Suprapubic skin (tissue), 4 donors: Measurements from ENCODE around the gene STK24. TPM values are rescaled to one million over a fixed set of nuclear protein-coding genes. Genes with fewer than 3 reads are reported as not detected.

Source experiments
- DNase-seq, 2 donors: peaks; one replicate each; pipeline ENCODE4 v3.0.0-alpha.2; 2019; ENCODE audit warnings: low spot score in 2 of 2
- H3K27ac ChIP-seq: fragments of 200-600 bp; sonication (generic); one replicate; pipeline ENCODE4 v1.5.1; 2019
- H3K27me3 ChIP-seq: fragments of 200-600 bp; sonication (generic); one replicate; pipeline ENCODE4 v1.5.1; 2019
- H3K36me3 ChIP-seq: fragments of 200-600 bp; sonication (generic); one replicate; pipeline ENCODE4 v1.5.1; 2019
- H3K4me1 ChIP-seq: fragments of 200-600 bp; sonication (generic); one replicate; pipeline ENCODE4 v1.5.1; 2019
- H3K4me3 ChIP-seq: fragments of 200-600 bp; sonication (generic); one replicate; pipeline ENCODE4 v1.5.1; 2019; ENCODE audit warnings: mild to moderate bottlenecking
- H3K9me3 ChIP-seq: fragments of 200-600 bp; sonication (generic); one replicate; pipeline ENCODE4 v1.5.1; 2019
- CTCF ChIP-seq, 2 donors: fragments of 200-600 bp in 1 of 2; fragments of 450-650 bp in 1 of 2; sonication (generic) in 1 of 2; IDR thresholded peaks; one replicate each; pipeline ENCODE4 v1.5.1; 2016 to 2019; ENCODE audit warnings: antibody characterized with exemption in 2 of 2, mild to moderate bottlenecking in 1 of 2, moderate library complexity in 1 of 2
- EP300 ChIP-seq: sonication (generic); formaldehyde crosslinking; IDR thresholded peaks from one replicate; pipeline ENCODE4 v1.6.1; 2017; ENCODE audit warnings: antibody characterized with exemption
- POLR2A ChIP-seq, 2 donors: fragments of 450-650 bp; IDR thresholded peaks; one replicate each; pipeline ENCODE4 v1.6.1; 2017; ENCODE audit warnings: antibody characterized with exemption in 2 of 2, mild to moderate bottlenecking in 2 of 2, moderate library complexity in 2 of 2
- POLR2AphosphoS5 ChIP-seq, 3 donors: sonication (generic); formaldehyde crosslinking; IDR thresholded peaks; one replicate each; pipeline ENCODE4 v1.6.1; 2017; ENCODE audit warnings: antibody characterized with exemption in 3 of 3
- WGBS: methylation state at CpG from one replicate; pipeline ENCODE4 v1.1.5; 2018; 5-methylcytosine and 5-hydroxymethylcytosine counted together
- total RNA-seq, 4 donors: library from RNA; depleted of rRNA; stranded (reverse); fragments of >200 nt; gene quantifications; one replicate each; pipeline ENCODE4 v1.1.0, GENCODE V29; 2016

Gene STK24
- total RNA-seq, 4 donors from 2014 or later = 132 to 200 (median 176) TPM

- Histone ChIP-seq H3K27ac (no peak overlapping the region), H3K4me3 (no peak overlapping the region), H3K9me3 (no peaks in the 10 kb centered on the region), H3K4me1 (peaks cover 85% of the 10 kb centered on the region), H3K27me3 (no peaks in the 10 kb centered on the region), H3K36me3 (peaks cover 5% of the 10 kb centered on the region)
- TF ChIP-seq CTCF (IDR thresholded peaks at IDR 0.05) (no peak), POLR2A (IDR thresholded peaks at IDR 0.05) (no peak), EP300 (no peak), POLR2AphosphoS5 (IDR thresholded peaks at IDR 0.05) (no peak)
- DNase-seq = no peak
- WGBS = 88% methylated on average over 11 of the region's 11 CpGs
Measured at GRCh38 chr13:98488736-98489135, 88.2 kb downstream of the STK24 start.

GRCh38 chr13:98487522-98487921 lies 89.4 kb downstream of the STK24 start:
- H3K27ac ChIP-seq = peak overlapping the region; percentile 77
- H3K36me3 ChIP-seq = peaks cover 5% of the 10 kb centered on the region
- 79% methylated on average over 5 of the region's 5 CpGs for WGBS

GRCh38 chr13:98487016-98487415 lies 89.9 kb downstream of the STK24 start:
- Histone ChIP-seq H3K4me1 (peaks cover 89% of the 10 kb centered on the region), H3K4me3 (no peak overlapping the region), H3K27me3 (no peaks in the 10 kb centered on the region), H3K36me3 (peaks cover 5% of the 10 kb centered on the region), H3K9me3 (no peaks in the 10 kb centered on the region), H3K27ac (peak overlapping the region; percentile 77)
- peak in 1 of 2 donors; percentile 24 for DNase-seq
- TF ChIP-seq POLR2A (IDR thresholded peaks at IDR 0.05) (no peak), POLR2AphosphoS5 (IDR thresholded peaks at IDR 0.05) (no peak), EP300 (no peak)
- WGBS = 69% methylated on average over 5 of the region's 5 CpGs

More at GRCh38 chr13:98487522-98487921, 89.4 kb downstream of the STK24 start:
- TF ChIP-seq CTCF (IDR thresholded peaks at IDR 0.05) = no peak
- TF ChIP-seq EP300 = no peak
- TF ChIP-seq POLR2AphosphoS5 (IDR thresholded peaks at IDR 0.05) = no peak
- no peak for TF ChIP-seq POLR2A (IDR thresholded peaks at IDR 0.05)
- H3K9me3 ChIP-seq = no peaks in the 10 kb centered on the region
- H3K4me1 ChIP-seq = peaks cover 86% of the 10 kb centered on the region
- no peak for DNase-seq
- H3K4me3 ChIP-seq = no peak overlapping the region
- no peaks in the 10 kb centered on the region for H3K27me3 ChIP-seq

- 86% methylated on average over 8 of the region's 8 CpGs for WGBS
- DNase-seq = peak in 1 of 2 donors; percentile 40
- Histone ChIP-seq H3K9me3 (no peaks in the 10 kb centered on the region), H3K36me3 (peaks cover 6% of the 10 kb centered on the region), H3K27me3 (no peaks in the 10 kb centered on the region), H3K4me3 (no peak overlapping the region), H3K27ac (peak overlapping the region; percentile 88), H3K4me1 (peaks cover 95% of the 10 kb centered on the region)
- TF ChIP-seq POLR2AphosphoS5 (IDR thresholded peaks at IDR 0.05) (no peak), CTCF (IDR thresholded peaks at IDR 0.05) (no peak), POLR2A (IDR thresholded peaks at IDR 0.05) (no peak), EP300 (no peak)
Measured at GRCh38 chr13:98486412-98486811, 90.5 kb downstream of the STK24 start.

- H3K9me3 ChIP-seq = no peaks in the 10 kb centered on the region
- peaks cover 8% of the 10 kb centered on the region for H3K36me3 ChIP-seq
- 80% methylated on average over 10 of the region's 11 CpGs for WGBS
- no peaks in the 10 kb centered on the region for H3K27me3 ChIP-seq
- H3K27ac ChIP-seq = peak overlapping the region; percentile 88
- no peak overlapping the region for H3K4me3 ChIP-seq
- DNase-seq = peak in 1 of 2 donors; percentile 58
- peaks cover 91% of the 10 kb centered on the region for H3K4me1 ChIP-seq
- TF ChIP-seq POLR2AphosphoS5 (IDR thresholded peaks at IDR 0.05) (no peak), CTCF (IDR thresholded peaks at IDR 0.05) (no peak), EP300 (no peak)
Measured at GRCh38 chr13:98485561-98485960, 91.3 kb downstream of the STK24 start.
